ENCODE results near the gene CPA1. TPM values are rescaled to one million over a fixed set of nuclear protein-coding genes. Genes with fewer than 3 reads are reported as not detected.

The CPA1 gene
- total RNA-seq, 1 experiment from 2014 or later: 7.9 TPM

GRCh38 chr7:130334274-130334673, 46.0 kb upstream of the CPA1 start:
- ChIA-PET CTCF (no interaction called here), POLR2A (no interaction called here)
- no peaks in the 10 kb centered on the region for H3K36me3 Mint-ChIP-seq
- peaks cover 31% of the 10 kb centered on the region for H3K4me1 Mint-ChIP-seq
- H3K4me3 Mint-ChIP-seq: no peak overlapping the region
- ATAC-seq (no peak), DNase-seq (ENCODE audit: low spot score) (no peak)
- no peak overlapping the region for H3K27ac Mint-ChIP-seq
- no peaks in the 10 kb centered on the region for H3K9me3 Mint-ChIP-seq
- no peak for TF ChIP-seq ZNF671 (CRISPR knock-in tag; IDR thresholded peaks at IDR 0.05)
- TF ChIP-seq RORB (CRISPR knock-in tag; IDR thresholded peaks at IDR 0.05): no peak
- TF ChIP-seq ESRRA (CRISPR knock-in tag; IDR thresholded peaks at IDR 0.05; ENCODE audit: borderline replicate concordance): no peak
- TF ChIP-seq, protein P1, sequence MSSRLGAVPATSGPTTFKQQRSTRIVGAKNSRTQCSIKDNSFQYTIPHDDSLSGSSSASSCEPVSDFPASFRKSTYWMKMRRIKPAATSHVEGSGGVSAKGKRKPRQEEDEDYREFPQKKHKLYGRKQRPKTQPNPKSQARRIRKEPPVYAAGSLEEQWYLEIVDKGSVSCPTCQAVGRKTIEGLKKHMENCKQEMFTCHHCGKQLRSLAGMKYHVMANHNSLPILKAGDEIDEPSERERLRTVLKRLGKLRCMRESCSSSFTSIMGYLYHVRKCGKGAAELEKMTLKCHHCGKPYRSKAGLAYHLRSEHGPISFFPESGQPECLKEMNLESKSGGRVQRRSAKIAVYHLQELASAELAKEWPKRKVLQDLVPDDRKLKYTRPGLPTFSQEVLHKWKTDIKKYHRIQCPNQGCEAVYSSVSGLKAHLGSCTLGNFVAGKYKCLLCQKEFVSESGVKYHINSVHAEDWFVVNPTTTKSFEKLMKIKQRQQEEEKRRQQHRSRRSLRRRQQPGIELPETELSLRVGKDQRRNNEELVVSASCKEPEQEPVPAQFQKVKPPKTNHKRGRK (CRISPR knock-in tag; IDR thresholded peaks at IDR 0.05; ENCODE audit: borderline replicate concordance): no peak
- no peaks in the 10 kb centered on the region; the same call in 1 of the 2 replicates for H3K27me3 Mint-ChIP-seq (ENCODE audit: low read depth)

DNA sequence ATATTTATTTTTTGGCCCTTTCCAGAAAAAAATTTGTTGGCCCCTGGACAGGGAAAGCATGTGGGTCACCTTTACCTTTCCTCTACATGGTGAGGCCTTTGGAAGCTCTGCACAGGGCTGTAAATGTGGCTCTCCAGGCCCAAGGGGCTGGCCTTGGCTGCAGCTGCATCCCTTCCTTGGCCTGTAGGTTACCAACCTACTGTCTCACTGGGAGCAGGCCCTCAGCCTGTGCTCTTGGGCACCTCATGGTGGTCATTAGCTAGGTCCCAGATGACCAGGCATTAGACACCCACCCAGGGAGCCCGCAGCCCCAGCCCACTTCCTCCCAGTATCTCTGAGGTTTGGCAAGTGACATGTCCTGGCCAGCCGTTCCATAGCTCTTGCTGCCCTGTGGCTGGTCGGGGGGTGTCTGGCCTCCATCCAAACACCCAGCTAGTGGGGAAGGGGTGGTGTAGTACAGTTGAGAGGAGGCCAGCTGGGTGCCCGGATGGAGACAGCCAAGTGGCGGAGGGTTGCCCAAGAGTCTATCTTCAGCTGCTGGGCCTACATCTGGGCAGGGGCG, 42.8 kb upstream of the CPA1 start:
- POLR2A ChIA-PET: no interaction called here
- Mint-ChIP-seq H3K27ac (peak overlapping the region; percentile 53; the same call in 1 of the 2 replicates), H3K27me3 (ENCODE audit: low read depth) (no peaks in the 10 kb centered on the region), H3K4me1 (peaks cover 23% of the 10 kb centered on the region), H3K9me3 (no peaks in the 10 kb centered on the region), H3K36me3 (no peaks in the 10 kb centered on the region), H3K4me3 (no peak overlapping the region)
- DNase-seq (ENCODE audit: low spot score) (no peak), ATAC-seq (peak; percentile 52)
- no peak for TF ChIP-seq RELA (CRISPR knock-in tag; IDR thresholded peaks at IDR 0.05; ENCODE audit: borderline replicate concordance)
- no peak for TF ChIP-seq ZNF263 (CRISPR knock-in tag; IDR thresholded peaks at IDR 0.05; ENCODE audit: low read depth)
- no peak for TF ChIP-seq IRF2 (CRISPR knock-in tag; IDR thresholded peaks at IDR 0.05; ENCODE audit: borderline replicate concordance, low read depth)
- TF ChIP-seq JUN (CRISPR knock-in tag; IDR thresholded peaks at IDR 0.05): no peak
- TF ChIP-seq STAT6 (CRISPR knock-in tag; conservative IDR thresholded peaks at IDR 0.05; ENCODE audit: low read depth): no peak
- no peak for TF ChIP-seq CTCF (IDR thresholded peaks at IDR 0.05)
- TF ChIP-seq NFE2L1 (CRISPR knock-in tag; IDR thresholded peaks at IDR 0.05): no peak
- TF ChIP-seq HMGA2 (CRISPR knock-in tag; IDR thresholded peaks at IDR 0.05): no peak
- no peak for TF ChIP-seq FOXP4 (CRISPR knock-in tag; IDR thresholded peaks at IDR 0.05)
- TF ChIP-seq ZNF121 (CRISPR knock-in tag; IDR thresholded peaks at IDR 0.05): no peak
- no peak for TF ChIP-seq TCF7 (CRISPR knock-in tag; IDR thresholded peaks at IDR 0.05; ENCODE audit: low read depth)
- TF ChIP-seq TP53 (CRISPR knock-in tag; IDR thresholded peaks at IDR 0.05): no peak
- no peak for TF ChIP-seq ZNF317 (CRISPR knock-in tag; IDR thresholded peaks at IDR 0.05; ENCODE audit: borderline replicate concordance, low read depth)
- no peak for TF ChIP-seq PREB (CRISPR knock-in tag; IDR thresholded peaks at IDR 0.05; ENCODE audit: borderline replicate concordance)
- TF ChIP-seq ATF1 (CRISPR knock-in tag; IDR thresholded peaks at IDR 0.05): no peak
- CTCF ChIA-PET: interaction anchor here (1.3 kb wide), 3 partner anchors 13 to 150 kb away, joined by 3 to 4 read pairs (median 3); no protein-coding TSS in a partner anchor

Measured in WTC11 (cell line).